HG03442 (cell line): ENCODE measurements around the gene STK32C.
"Not testable (repeated sequence)": the region's sequence is repeated elsewhere in the genome, so short reads cannot be mapped to it uniquely, and the experiment has no call there.

ENCODE experiments used
- ATAC-seq: cut with Tn5 transposase; IDR thresholded peaks from one replicate; pipeline ENCODE4 v1.9.1; 2021; ENCODE audit warnings: mild to moderate bottlenecking, moderate library complexity; ENCODE audit not compliant: unreplicated experiment

The STK32C gene

GRCh38 chr10:132270256-132270655 is 37.5 kb downstream of the STK32C start:
- ATAC-seq, result no peak

GRCh38 chr10:132269266-132270230 is 38.2 kb downstream of the STK32C start:
- ATAC-seq, result no peak

- not testable (repeated sequence) for ATAC-seq
These were observed 39.8 kb downstream of the STK32C start for GRCh38 chr10:132267916-132268315.

GRCh38 chr10:132266594-132267161 is 41.1 kb downstream of the STK32C start:
- ATAC-seq, result no peak

GRCh38 chr10:132265890-132266496 is 41.8 kb downstream of the STK32C start:
- no peak for ATAC-seq

GRCh38 chr10:132264966-132265889 is 42.5 kb downstream of the STK32C start:
- no peak for ATAC-seq

- no peak for ATAC-seq
These were observed 43.3 kb downstream of the STK32C start for GRCh38 chr10:132264306-132264950.

- no peak for ATAC-seq
These were observed 43.9 kb downstream of the STK32C start for GRCh38 chr10:132263866-132264265.

GRCh38 chr10:132259702-132260482 is 47.9 kb downstream of the STK32C start:
- ATAC-seq, result no peak

GRCh38 chr10:132258423-132258822 is 49.3 kb downstream of the STK32C start:
- no peak for ATAC-seq

GRCh38 chr10:132257907-132258306 is 49.8 kb downstream of the STK32C start:
- no peak for ATAC-seq

GRCh38 chr10:132257271-132257670 is 50.5 kb downstream of the STK32C start:
- no peak for ATAC-seq

GRCh38 chr10:132256866-132257265 is 50.9 kb downstream of the STK32C start:
- ATAC-seq, result no peak

- no peak for ATAC-seq
These were observed 52.0 kb downstream of the STK32C start for GRCh38 chr10:132255489-132256344.

- no peak for ATAC-seq
These were observed 52.9 kb downstream of the STK32C start for GRCh38 chr10:132254841-132255240.

GRCh38 chr10:132253092-132253687 is 54.6 kb downstream of the STK32C start:
- no peak for ATAC-seq

GRCh38 chr10:132252412-132252811 is 55.3 kb downstream of the STK32C start:
- no peak for ATAC-seq

- ATAC-seq, result no peak
These were observed 55.8 kb downstream of the STK32C start for GRCh38 chr10:132251928-132252327.
